ENCODE results near the gene SNED1.

SNED1 gene

GRCh38 chr2:240997856-240998705, at the start of gene SNED1:
Gene SNED1 (plus strand): TSS chr2:240998618. CDS start chr2:240998838, 220 bp downstream.
- peak; percentile 49 for DNase-seq (ENCODE audit: low read depth)

- no peak for DNase-seq (ENCODE audit: low read depth)
Measured at GRCh38 chr2:240948905-240949790, 49.3 kb upstream of the SNED1 start.

- no peak for DNase-seq (ENCODE audit: low read depth)
Measured at GRCh38 chr2:240949791-240950705, 48.4 kb upstream of the SNED1 start.

- no peak for DNase-seq (ENCODE audit: low read depth)
Measured at GRCh38 chr2:240951045-240951594, 47.3 kb upstream of the SNED1 start.

- no peak for DNase-seq (ENCODE audit: low read depth)
Measured at GRCh38 chr2:240952496-240953246, 45.7 kb upstream of the SNED1 start.

GRCh38 chr2:240953426-240954410, 44.7 kb upstream of the SNED1 start:
- DNase-seq (ENCODE audit: low read depth): no peak

- no peak for DNase-seq (ENCODE audit: low read depth)
Measured at GRCh38 chr2:240954436-240955305, 43.7 kb upstream of the SNED1 start.

GRCh38 chr2:240955306-240956170, 42.9 kb upstream of the SNED1 start:
- no peak for DNase-seq (ENCODE audit: low read depth)

- no peak for DNase-seq (ENCODE audit: low read depth)
Measured at GRCh38 chr2:240956171-240956934, 42.1 kb upstream of the SNED1 start.

- no peak for DNase-seq (ENCODE audit: low read depth)
Measured at GRCh38 chr2:240956935-240957655, 41.3 kb upstream of the SNED1 start.

- no peak for DNase-seq (ENCODE audit: low read depth)
Measured at GRCh38 chr2:240957656-240958365, 40.6 kb upstream of the SNED1 start.

GRCh38 chr2:240958366-240959213, 39.8 kb upstream of the SNED1 start:
- no peak for DNase-seq (ENCODE audit: low read depth)

- DNase-seq (ENCODE audit: low read depth): no peak
Measured at GRCh38 chr2:240959214-240959940, 39.0 kb upstream of the SNED1 start.

GRCh38 chr2:240959941-240960308, 38.5 kb upstream of the SNED1 start:
- DNase-seq (ENCODE audit: low read depth): no peak

All from stimulated activated CD8-positive, alpha-beta memory T cell treated with anti-CD3 and anti-CD28 coated beads, Interleukin-7, amount 100 ng/mL, for 24 hours (primary cell).